ENCODE results near the gene TMEM150C.

DNA sequence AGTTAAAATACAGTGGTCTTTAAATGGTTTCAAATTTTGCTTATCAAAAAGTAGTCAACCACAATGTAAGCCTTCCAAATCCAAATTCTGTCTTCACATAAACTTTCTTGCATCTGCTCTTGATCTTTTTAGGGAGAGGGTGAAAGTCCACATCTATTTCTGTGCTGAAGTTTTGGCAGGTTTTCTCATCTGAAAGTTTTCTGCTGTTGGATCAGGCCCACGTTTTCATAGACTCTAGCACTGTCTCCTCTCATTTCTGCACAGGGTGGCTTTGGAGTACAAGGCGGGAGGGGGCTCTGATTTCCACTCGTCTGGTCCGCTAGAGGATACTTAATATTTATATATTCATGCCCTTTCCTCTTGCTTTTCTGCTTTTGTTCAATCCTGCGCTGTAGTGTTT is 18.1 kb upstream of the TMEM150C start:
- TF ChIP-seq TCF4 (CRISPR knock-in tag; IDR thresholded peaks at IDR 0.05; ENCODE audit: borderline replicate concordance) (no peak), ZC3H10 (CRISPR knock-in tag; IDR thresholded peaks at IDR 0.05) (no peak), PATZ1 (CRISPR knock-in tag; IDR thresholded peaks at IDR 0.05; ENCODE audit: borderline replicate concordance) (no peak), RARB (CRISPR knock-in tag; IDR thresholded peaks at IDR 0.05) (no peak), ISL1 (CRISPR knock-in tag; IDR thresholded peaks at IDR 0.05) (no peak)
